Tibial nerve (tissue), 4 donors: ENCODE data around the gene C22orf15. TPM values are rescaled to one million over a fixed set of nuclear protein-coding genes. Genes with fewer than 3 reads are reported as not detected.
A peak's percentile ranks its signal among the peaks of the same experiment; 100 is the strongest.

Experiments
- DNase-seq, 2 donors: peaks; one replicate each; pipeline ENCODE4 v3.0.0-alpha.2; 2019; ENCODE audit warnings: low spot score in 2 of 2
- H3K27ac ChIP-seq, 4 donors: fragments of 200-600 bp; sonication (generic) in 3 of 4; one replicate each; pipeline ENCODE4 v1.5.1; 2017 to 2019; ENCODE audit warnings: mild to moderate bottlenecking in 1 of 4
- H3K27me3 ChIP-seq, 2 donors: fragments of 200-600 bp; sonication (generic) in 1 of 2; one replicate each; pipeline versions ENCODE4 v1.5.1 to v1.6.0; 2017 to 2019
- H3K36me3 ChIP-seq, 3 donors: fragments of 200-600 bp; sonication (generic); one replicate each; pipeline ENCODE4 v1.5.1; 2018 to 2019
- H3K4me1 ChIP-seq, 4 donors: fragments of 200-600 bp; sonication (generic) in 3 of 4; one replicate each; pipeline ENCODE4 v1.5.1; 2017 to 2019
- H3K4me3 ChIP-seq, 4 donors: fragments of 200-600 bp; sonication (generic) in 3 of 4; one replicate each; pipeline ENCODE4 v1.5.1; 2017 to 2019; ENCODE audit warnings: mild to moderate bottlenecking in 1 of 4, moderate library complexity in 1 of 4
- H3K9me3 ChIP-seq, 4 donors: fragments of 200-600 bp; sonication (generic) in 3 of 4; one replicate each; pipeline ENCODE4 v1.5.1; 2017 to 2019
- EP300 ChIP-seq, 2 donors: sonication (generic); formaldehyde crosslinking; IDR thresholded peaks; one replicate each; pipeline ENCODE4 v1.6.1; 2017; ENCODE audit warnings: antibody characterized with exemption in 2 of 2, mild to moderate bottlenecking in 1 of 2
- POLR2A ChIP-seq, 2 donors: fragments of 450-650 bp; IDR thresholded peaks; one replicate each; pipeline ENCODE4 v1.6.1; 2017; ENCODE audit warnings: antibody characterized with exemption in 2 of 2, mild to moderate bottlenecking in 2 of 2, moderate library complexity in 2 of 2
- WGBS, 2 donors: methylation state at CpG; one replicate each; pipeline ENCODE4 v1.1.5; 2018; 5-methylcytosine and 5-hydroxymethylcytosine counted together
- total RNA-seq, 4 donors: library from RNA; depleted of rRNA; stranded (reverse); fragments of >200 nt; gene quantifications; one replicate each; pipeline ENCODE4 v1.1.0, GENCODE V29; 2016
- TF ChIP-seq, protein P1 (sequence below), 5 experiments: fragments of 200-600 bp in 3 of 5; fragments of 450-650 bp in 2 of 5; sonication (generic) in 3 of 5; IDR thresholded peaks; one replicate each; pipeline ENCODE4 v1.5.1; 2016 to 2019; ENCODE audit warnings: antibody characterized with exemption in 5 of 5, mild to moderate bottlenecking in 3 of 5, moderate library complexity in 2 of 5

Gene C22orf15
- total RNA-seq, 4 donors from 2014 or later, result 0.44 TPM; not detected in 3

DNA sequence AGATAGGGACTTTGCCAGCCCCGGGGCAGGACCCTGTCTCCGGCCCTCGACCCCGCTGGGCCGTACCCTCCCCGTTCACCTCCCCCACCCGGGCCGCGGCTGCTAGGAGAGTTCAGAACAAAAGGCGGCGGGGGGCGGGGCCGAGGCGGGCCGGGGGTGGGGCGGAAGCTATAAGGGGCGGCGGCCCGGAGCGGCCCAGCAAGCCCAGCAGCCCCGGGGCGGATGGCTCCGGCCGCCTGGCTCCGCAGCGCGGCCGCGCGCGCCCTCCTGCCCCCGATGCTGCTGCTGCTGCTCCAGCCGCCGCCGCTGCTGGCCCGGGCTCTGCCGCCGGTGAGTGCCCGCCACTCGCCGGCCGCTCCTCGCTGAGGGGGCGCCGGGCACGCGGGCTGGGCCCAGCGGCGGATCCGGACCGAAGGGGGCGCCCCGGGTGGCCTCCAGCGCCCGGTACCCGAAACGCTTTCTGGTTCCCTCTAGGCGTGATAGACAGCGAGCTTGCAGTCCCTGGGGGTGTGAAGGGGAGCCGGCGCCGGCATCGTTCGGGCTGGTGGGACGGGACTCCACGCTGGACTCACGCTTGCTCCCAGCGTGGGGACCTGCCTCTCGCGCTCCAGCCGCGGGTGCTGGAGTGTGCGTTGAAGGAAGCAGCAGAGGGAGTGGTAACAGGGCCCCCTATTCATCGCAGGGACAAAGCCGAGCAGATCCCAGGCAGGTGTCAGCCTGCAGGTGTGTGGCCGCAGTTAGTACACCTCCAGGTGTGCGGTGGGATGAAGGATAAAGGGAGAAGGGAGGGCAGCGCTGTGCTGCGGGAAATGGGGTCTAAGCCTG, 10.1 kb downstream of the C22orf15 start, which contains the start of gene MMP11:
TSS of gene MMP11 (plus strand) at position 201 of the 825 bp plus-strand sequence. CDS start at position 223, 22 bp downstream.
- TF ChIP-seq, protein P1, sequence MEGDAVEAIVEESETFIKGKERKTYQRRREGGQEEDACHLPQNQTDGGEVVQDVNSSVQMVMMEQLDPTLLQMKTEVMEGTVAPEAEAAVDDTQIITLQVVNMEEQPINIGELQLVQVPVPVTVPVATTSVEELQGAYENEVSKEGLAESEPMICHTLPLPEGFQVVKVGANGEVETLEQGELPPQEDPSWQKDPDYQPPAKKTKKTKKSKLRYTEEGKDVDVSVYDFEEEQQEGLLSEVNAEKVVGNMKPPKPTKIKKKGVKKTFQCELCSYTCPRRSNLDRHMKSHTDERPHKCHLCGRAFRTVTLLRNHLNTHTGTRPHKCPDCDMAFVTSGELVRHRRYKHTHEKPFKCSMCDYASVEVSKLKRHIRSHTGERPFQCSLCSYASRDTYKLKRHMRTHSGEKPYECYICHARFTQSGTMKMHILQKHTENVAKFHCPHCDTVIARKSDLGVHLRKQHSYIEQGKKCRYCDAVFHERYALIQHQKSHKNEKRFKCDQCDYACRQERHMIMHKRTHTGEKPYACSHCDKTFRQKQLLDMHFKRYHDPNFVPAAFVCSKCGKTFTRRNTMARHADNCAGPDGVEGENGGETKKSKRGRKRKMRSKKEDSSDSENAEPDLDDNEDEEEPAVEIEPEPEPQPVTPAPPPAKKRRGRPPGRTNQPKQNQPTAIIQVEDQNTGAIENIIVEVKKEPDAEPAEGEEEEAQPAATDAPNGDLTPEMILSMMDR (IDR thresholded peaks at IDR 0.05), result peak in 2 of 5 experiments; percentile 9 to 16
- no peak for TF ChIP-seq EP300 (IDR thresholded peaks at IDR 0.05)
- H3K36me3 ChIP-seq, result no peaks in the 10 kb centered on the region
- WGBS, 2 donors, result 6 to 13% methylated on average over 28 to 65 of the region's 79 CpGs
- H3K9me3 ChIP-seq, result no peaks in the 10 kb centered on the region
- no peaks in the 10 kb centered on the region for H3K27me3 ChIP-seq
- H3K4me1 ChIP-seq, result peaks cover 0 to 70% (median 22%) of the 10 kb centered on the region in 4 donors
- peak in 1 of 2 donors; percentile 49 for DNase-seq
- H3K4me3 ChIP-seq, result peak within 1 kb of the TSS; percentile 35 to 61 (median 44)
- H3K27ac ChIP-seq, result peak within 1 kb of the TSS in 3 of 4 donors; percentile 47 to 75 (median 71)

DNA sequence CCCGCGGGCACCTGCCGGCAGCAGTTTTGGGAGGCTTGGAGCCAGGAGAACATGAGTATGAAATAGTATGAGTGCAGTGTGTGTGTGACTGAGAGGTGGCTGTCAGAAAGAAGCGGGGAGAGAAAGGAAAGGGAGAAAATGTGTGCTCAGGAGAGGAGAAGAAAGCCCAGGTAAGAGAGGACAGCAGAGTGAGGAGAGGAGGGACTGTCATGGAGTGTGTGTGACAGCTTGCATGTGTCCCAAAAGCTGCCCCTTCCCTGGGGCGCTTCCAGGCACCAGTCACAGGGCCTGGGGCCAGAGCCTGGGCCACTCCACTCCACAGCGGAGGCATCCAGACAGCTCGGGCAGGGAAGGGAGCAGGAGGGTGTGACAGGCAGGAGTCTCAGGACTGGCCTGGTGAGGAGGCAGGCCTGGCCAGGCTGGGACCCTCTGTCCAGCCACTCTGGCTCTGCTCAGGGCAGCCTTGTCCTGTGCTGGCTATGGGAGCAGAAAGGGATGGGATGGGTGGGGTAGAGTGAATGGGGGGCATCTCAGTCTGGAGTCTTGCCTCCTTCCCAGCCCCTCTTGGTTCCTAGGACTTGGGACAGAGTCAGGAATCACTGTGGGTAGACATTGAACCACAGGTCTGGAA, 10.8 kb downstream of the C22orf15 start:
- Histone ChIP-seq H3K9me3 (no peaks in the 10 kb centered on the region), H3K36me3 (no peaks in the 10 kb centered on the region), H3K4me3 (peak overlapping the region in 3 of 4 donors; percentile 18 to 61 (median 48)), H3K27ac (peak overlapping the region in 3 of 4 donors; percentile 15 to 75 (median 64)), H3K4me1 (peaks cover 0 to 63% (median 21%) of the 10 kb centered on the region in 4 donors), H3K27me3 (no peaks in the 10 kb centered on the region)
- TF ChIP-seq EP300 (IDR thresholded peaks at IDR 0.05), result no peak
- TF ChIP-seq, protein P1 (IDR thresholded peaks at IDR 0.05), result no peak
- no peak for TF ChIP-seq POLR2A (IDR thresholded peaks at IDR 0.05)
- 61 to 68% methylated on average over 7 of the region's 7 CpGs for WGBS, 2 donors
- DNase-seq, result no peak

DNA sequence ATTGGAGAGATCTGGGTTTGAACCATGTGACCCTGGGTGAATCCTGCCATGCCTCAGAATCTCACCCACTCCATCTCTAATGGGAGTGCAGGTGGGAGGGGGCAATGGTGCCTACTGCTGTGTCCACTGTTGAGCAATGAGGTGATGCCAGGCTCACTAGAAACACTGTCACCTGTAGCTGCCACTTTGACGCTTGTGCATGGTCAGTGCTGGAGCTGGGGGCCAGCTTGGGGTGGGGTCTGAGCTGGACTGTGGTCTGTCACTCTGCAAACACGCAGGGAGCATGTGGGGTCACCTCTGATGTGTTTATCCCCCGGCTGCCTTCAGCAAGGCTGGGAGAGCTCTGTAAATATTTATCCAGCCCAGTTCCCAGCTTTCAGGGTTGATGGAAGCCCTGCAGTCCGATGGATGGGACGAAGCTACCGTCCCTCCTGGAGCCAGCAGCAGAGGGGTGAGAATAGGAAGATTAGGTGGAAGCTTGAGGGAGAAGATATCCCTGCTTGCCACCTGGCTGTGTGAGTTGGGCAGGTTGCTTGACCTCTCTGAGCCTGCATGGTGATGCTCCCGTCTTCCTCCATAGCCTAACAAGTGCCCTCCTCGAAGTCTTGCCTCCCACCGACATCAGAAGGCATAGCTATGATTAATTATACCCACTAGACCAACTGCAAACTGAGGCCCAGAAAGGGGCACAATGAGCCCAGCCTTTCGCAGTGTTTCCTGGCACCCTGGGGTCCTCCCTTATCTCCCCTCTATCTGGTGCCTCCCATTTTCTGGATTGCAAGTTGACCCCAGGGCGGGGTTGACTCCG, 11.5 kb downstream of the C22orf15 start:
- Histone ChIP-seq H3K4me3 (no peak overlapping the region), H3K9me3 (no peaks in the 10 kb centered on the region), H3K36me3 (no peaks in the 10 kb centered on the region), H3K4me1 (peaks cover 0 to 55% (median 19%) of the 10 kb centered on the region in 4 donors), H3K27me3 (no peaks in the 10 kb centered on the region), H3K27ac (peak overlapping the region in 1 of 4 donors; percentile 64)
- no peak for DNase-seq
- WGBS, 2 donors, result 58 to 59% methylated on average over 12 of the region's 12 CpGs
- TF ChIP-seq, protein P1 (IDR thresholded peaks at IDR 0.05), result no peak
- no peak for TF ChIP-seq POLR2A (IDR thresholded peaks at IDR 0.05)
- TF ChIP-seq EP300 (IDR thresholded peaks at IDR 0.05), result no peak

DNA sequence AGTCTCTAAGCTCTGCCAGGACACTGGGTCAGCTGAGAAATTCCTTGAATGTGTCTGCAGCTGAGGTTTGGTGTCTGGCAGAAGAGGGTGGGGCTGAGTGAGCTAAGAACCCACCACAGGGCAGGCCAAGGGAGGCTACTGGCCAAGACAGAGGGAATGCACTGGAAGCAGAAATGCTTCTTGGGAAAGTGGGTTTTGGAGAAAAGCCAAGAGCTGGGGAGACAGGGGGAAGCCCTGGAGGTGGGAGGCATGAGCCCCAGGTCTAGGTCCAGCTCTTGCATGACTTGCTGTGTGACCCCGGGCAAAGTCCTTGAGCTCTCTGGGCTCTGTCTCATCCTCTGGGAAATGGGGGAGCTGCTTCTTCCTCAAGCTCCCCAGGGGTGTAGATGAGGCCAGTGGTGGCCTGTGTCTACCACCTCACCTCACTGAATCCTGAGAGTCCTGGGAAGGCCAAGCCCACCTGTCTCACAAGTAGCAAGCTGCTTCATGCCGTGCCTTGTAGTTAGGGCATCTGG, 12.2 kb downstream of the C22orf15 start:
- no peak for DNase-seq
- H3K9me3 ChIP-seq, result no peaks in the 10 kb centered on the region
- no peak for TF ChIP-seq EP300 (IDR thresholded peaks at IDR 0.05)
- TF ChIP-seq POLR2A (IDR thresholded peaks at IDR 0.05), result no peak
- no peaks in the 10 kb centered on the region for H3K27me3 ChIP-seq
- H3K4me1 ChIP-seq, result peaks cover 0 to 53% (median 19%) of the 10 kb centered on the region in 4 donors
- no peak overlapping the region for H3K4me3 ChIP-seq
- H3K36me3 ChIP-seq, result no peaks in the 10 kb centered on the region
- 61 to 78% methylated on average over 2 of the region's 2 CpGs for WGBS, 2 donors
- H3K27ac ChIP-seq, result peak overlapping the region in 2 of 4 donors; percentile 5 to 41

DNA sequence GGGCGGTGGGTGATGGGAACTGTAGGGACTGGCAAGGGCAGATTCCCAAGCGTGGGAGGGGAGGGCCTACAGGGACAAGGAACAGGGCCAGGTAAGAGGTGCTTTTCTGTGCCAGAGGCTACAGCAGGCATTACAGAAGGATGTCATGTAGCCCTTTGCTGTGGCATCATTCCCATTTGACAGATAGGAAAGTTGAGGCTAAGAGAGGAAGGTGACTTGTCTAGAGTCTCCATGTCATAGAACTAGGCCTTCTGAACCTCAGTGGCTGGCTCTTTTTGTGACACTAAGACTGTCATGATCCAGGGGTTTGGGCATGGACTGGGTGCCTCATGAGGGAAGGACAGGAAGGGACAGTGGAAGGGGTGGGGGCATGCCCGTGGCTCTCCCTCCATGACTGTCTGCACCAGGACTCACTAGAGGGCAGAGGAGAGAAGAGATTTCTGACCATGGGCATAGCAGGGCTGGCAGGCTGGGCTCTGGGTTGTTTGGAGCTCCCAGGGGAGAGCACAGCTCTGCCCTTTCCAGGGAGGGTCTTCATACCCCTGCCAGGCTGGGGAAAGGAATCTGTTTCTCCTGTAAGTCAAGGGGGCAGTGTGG, 13.1 kb downstream of the C22orf15 start:
- H3K4me3 ChIP-seq, result no peak overlapping the region
- no peaks in the 10 kb centered on the region for H3K9me3 ChIP-seq
- 78 to 94% methylated on average over 3 of the region's 3 CpGs for WGBS, 2 donors
- TF ChIP-seq EP300 (IDR thresholded peaks at IDR 0.05) (no peak), POLR2A (IDR thresholded peaks at IDR 0.05) (no peak)
- TF ChIP-seq, protein P1 (IDR thresholded peaks at IDR 0.05), result no peak
- H3K36me3 ChIP-seq, result no peaks in the 10 kb centered on the region
- no peak overlapping the region for H3K27ac ChIP-seq
- H3K27me3 ChIP-seq, result no peaks in the 10 kb centered on the region
- peaks cover 0 to 50% (median 20%) of the 10 kb centered on the region in 4 donors for H3K4me1 ChIP-seq
- no peak for DNase-seq
